Neural progenitor cell (in vitro differentiated cells): ENCODE measurements around the gene HBD. TPM values are rescaled to one million over a fixed set of nuclear protein-coding genes. Genes with fewer than 3 reads are reported as not detected.

Experiments
- DNase-seq: peaks from one replicate; pipeline ENCODE4 v3.0.0-alpha.2; 2016; ENCODE audit warnings: low spot score
- H2AFZ ChIP-seq: fragments of 200-600 bp; sonication (generic); replicated peaks from 2 replicates; pipeline ENCODE4 v1.6.1; 2016; ENCODE audit warnings: antibody characterized with exemption
- H3F3A ChIP-seq: fragments of 200-600 bp; sonication (generic); 2 replicates; pipeline ENCODE4 v1.6.1; 2016; ENCODE audit warnings: antibody characterized with exemption, low read depth
- H3K27ac ChIP-seq: fragments of 200-600 bp; sonication (generic); 2 replicates; pipeline ENCODE4 v1.5.1; 2016; ENCODE audit warnings: mild to moderate bottlenecking
- H3K27me3 ChIP-seq: fragments of 200-600 bp; sonication (generic); 2 replicates; pipeline ENCODE4 v1.6.1; 2016; ENCODE audit warnings: mild to moderate bottlenecking, moderate library complexity
- H3K36me3 ChIP-seq: fragments of 200-600 bp; sonication (generic); 2 replicates; pipeline ENCODE4 v1.5.1; 2016
- H3K4me1 ChIP-seq: fragments of 200-600 bp; sonication (generic); 2 replicates; pipeline ENCODE4 v1.6.1; 2016; ENCODE audit warnings: mixed run types
- H3K4me2 ChIP-seq: fragments of 200-600 bp; sonication (generic); 2 replicates; pipeline ENCODE4 v1.6.1; 2016
- H3K4me3 ChIP-seq: fragments of 200-600 bp; sonication (generic); 2 replicates; pipeline ENCODE4 v1.5.1; 2016
- H3K79me2 ChIP-seq: fragments of 200-600 bp; sonication (generic); 2 replicates; pipeline ENCODE4 v1.6.1; 2016; ENCODE audit warnings: low read depth
- H3K9ac ChIP-seq: fragments of 200-600 bp; sonication (generic); 2 replicates; pipeline ENCODE4 v1.6.1; 2016
- H3K9me3 ChIP-seq: fragments of 200-600 bp; sonication (generic); 2 replicates; pipeline ENCODE4 v1.5.1; 2016; ENCODE audit warnings: low read depth
- H4K20me1 ChIP-seq: fragments of 200-600 bp; sonication (generic); 2 replicates; pipeline ENCODE4 v1.6.1; 2016; ENCODE audit warnings: low read depth
- H3K27ac Mint-ChIP-seq: 3 replicates; pipeline ENCODE4 v1.8.0; 2021; ENCODE audit warnings: mixed read lengths
- H3K27me3 Mint-ChIP-seq: 2 replicates; pipeline ENCODE4 v1.8.0; 2022; ENCODE audit warnings: low read depth, mild to moderate bottlenecking, inconsistent platforms, moderate library complexity, mixed read lengths; ENCODE audit not compliant: insufficient read depth
- H3K36me3 Mint-ChIP-seq: 3 replicates; pipeline ENCODE4 v1.8.0; 2021; ENCODE audit warnings: mixed read lengths
- H3K4me1 Mint-ChIP-seq: 3 replicates; pipeline ENCODE4 v1.8.0; 2021; ENCODE audit warnings: mixed read lengths
- H3K4me3 Mint-ChIP-seq: 3 replicates; pipeline ENCODE4 v1.8.0; 2021; ENCODE audit warnings: mild to moderate bottlenecking, moderate library complexity, mixed read lengths
- H3K9me3 Mint-ChIP-seq: 3 replicates; pipeline ENCODE4 v1.8.0; 2020; ENCODE audit warnings: mixed read lengths
- EZH2 ChIP-seq: fragments of 200-600 bp; sonication (generic); IDR thresholded peaks from 2 replicates; pipeline ENCODE4 v1.6.1; 2017; ENCODE audit warnings: antibody characterized with exemption, mild to moderate bottlenecking, moderate library complexity
- EZH2phosphoT487 ChIP-seq: fragments of 200-600 bp; sonication (generic); IDR thresholded peaks from 2 replicates; pipeline ENCODE4 v1.6.1; 2017; ENCODE audit warnings: antibody characterized with exemption
- total RNA-seq: library from RNA; depleted of rRNA; stranded (reverse); fragments of >200 nt; gene quantifications from 2 replicates; pipeline ENCODE4 v1.2.3, GENCODE V29; 2015; ENCODE audit warnings: low replicate concordance
- TF ChIP-seq, protein P1 (sequence below): fragments of 200-600 bp; sonication (generic); IDR thresholded peaks from 2 replicates; pipeline ENCODE4 v1.5.1; 2017; ENCODE audit warnings: antibody characterized with exemption, mild to moderate bottlenecking

HBD gene
- total RNA-seq, 1 donor from 2014 or later: not detected

DNA sequence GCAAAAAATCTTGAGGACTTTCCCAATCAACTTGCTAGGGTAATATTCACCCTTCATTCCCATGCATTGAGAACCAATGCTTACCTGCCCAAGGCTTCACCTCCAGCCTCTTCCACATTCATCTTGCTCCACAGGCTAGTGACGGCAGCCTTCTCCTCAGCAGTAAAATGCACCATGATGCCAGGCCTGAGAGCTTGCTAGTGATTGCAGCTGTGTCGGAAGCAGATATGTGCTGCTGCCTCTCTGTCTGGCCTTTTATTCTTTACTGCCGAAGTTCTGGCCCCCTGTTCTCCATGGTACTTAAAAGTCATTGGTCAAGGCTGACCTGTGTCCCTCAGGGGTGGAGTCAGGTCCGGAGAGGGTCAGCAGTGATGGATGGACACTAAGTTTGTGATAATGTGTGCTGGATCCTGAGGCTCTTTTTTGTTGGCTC, 35.4 kb upstream of the HBD start, which contains the start of gene HBE1:
Gene HBE1, minus strand, starts transcription at position 231 of the 433 bp plus-strand sequence. Its CDS starts 55 bp downstream, at position 176.
- no peaks in the 10 kb centered on the region for H3K36me3 Mint-ChIP-seq
- H3K36me3 ChIP-seq: no peaks in the 10 kb centered on the region
- no peak within 1 kb of the TSS for H3K4me3 Mint-ChIP-seq
- H3K4me2 ChIP-seq: no peak within 1 kb of the TSS
- H3K4me1 ChIP-seq: peaks cover 8% of the 10 kb centered on the region
- no peak within 1 kb of the TSS for H3K9ac ChIP-seq
- H3K27me3 ChIP-seq: no peaks in the 10 kb centered on the region
- peaks cover 8% of the 10 kb centered on the region for H3K27me3 Mint-ChIP-seq
- no peak within 1 kb of the TSS for H2AFZ ChIP-seq
- DNase-seq: no peak
- no peaks in the 10 kb centered on the region for H3K9me3 Mint-ChIP-seq
- no peak within 1 kb of the TSS for H3K4me3 ChIP-seq
- H3K27ac ChIP-seq: no peak within 1 kb of the TSS
- H3K79me2 ChIP-seq: no peaks in the 10 kb centered on the region
- H3K27ac Mint-ChIP-seq: no peak within 1 kb of the TSS
- TF ChIP-seq EZH2phosphoT487 (no peak), EZH2 (no peak)
- TF ChIP-seq, protein P1, sequence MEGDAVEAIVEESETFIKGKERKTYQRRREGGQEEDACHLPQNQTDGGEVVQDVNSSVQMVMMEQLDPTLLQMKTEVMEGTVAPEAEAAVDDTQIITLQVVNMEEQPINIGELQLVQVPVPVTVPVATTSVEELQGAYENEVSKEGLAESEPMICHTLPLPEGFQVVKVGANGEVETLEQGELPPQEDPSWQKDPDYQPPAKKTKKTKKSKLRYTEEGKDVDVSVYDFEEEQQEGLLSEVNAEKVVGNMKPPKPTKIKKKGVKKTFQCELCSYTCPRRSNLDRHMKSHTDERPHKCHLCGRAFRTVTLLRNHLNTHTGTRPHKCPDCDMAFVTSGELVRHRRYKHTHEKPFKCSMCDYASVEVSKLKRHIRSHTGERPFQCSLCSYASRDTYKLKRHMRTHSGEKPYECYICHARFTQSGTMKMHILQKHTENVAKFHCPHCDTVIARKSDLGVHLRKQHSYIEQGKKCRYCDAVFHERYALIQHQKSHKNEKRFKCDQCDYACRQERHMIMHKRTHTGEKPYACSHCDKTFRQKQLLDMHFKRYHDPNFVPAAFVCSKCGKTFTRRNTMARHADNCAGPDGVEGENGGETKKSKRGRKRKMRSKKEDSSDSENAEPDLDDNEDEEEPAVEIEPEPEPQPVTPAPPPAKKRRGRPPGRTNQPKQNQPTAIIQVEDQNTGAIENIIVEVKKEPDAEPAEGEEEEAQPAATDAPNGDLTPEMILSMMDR: no peak
- no peaks in the 10 kb centered on the region for H3K9me3 ChIP-seq
- H4K20me1 ChIP-seq: no peaks in the 10 kb centered on the region
- H3K4me1 Mint-ChIP-seq: peaks cover 3% of the 10 kb centered on the region
- no peaks in the 10 kb centered on the region for H3F3A ChIP-seq

DNA sequence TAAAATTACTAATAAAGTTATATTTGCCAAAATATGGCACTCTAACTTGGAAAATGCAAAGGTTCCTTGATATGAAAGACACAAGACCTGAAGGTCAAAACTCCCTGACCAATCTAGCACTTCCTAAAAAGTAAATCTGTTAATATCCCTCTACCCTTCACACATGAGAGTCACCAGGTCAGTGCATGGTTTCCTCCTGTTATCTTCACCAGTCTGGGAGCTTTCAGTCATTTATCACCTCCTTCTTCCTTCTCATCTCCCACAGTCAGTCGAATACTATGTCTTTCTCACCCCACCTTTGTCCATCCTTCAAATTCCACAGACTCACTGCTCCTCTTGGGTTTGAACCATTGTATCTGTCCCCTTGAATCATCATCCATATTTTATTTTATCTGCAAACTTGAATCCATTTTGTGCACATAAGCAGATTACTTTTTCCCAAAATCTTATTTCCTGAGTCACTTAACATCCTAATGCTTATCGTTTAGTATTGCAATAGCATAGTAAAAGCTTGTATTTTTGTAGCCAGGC, 32.8 kb upstream of the HBD start:
- Histone ChIP-seq H3K4me1 (peaks cover 5% of the 10 kb centered on the region), H3F3A (no peaks in the 10 kb centered on the region), H4K20me1 (no peaks in the 10 kb centered on the region), H2AFZ (no peak overlapping the region), H3K27ac (no peak overlapping the region), H3K9me3 (no peaks in the 10 kb centered on the region), H3K36me3 (no peaks in the 10 kb centered on the region), H3K79me2 (no peaks in the 10 kb centered on the region), H3K4me2 (no peak overlapping the region), H3K9ac (no peak overlapping the region), H3K4me3 (no peak overlapping the region), H3K27me3 (no peaks in the 10 kb centered on the region)
- Mint-ChIP-seq H3K36me3 (no peaks in the 10 kb centered on the region), H3K27ac (no peak overlapping the region), H3K27me3 (peaks cover 8% of the 10 kb centered on the region), H3K9me3 (no peaks in the 10 kb centered on the region), H3K4me3 (no peak overlapping the region), H3K4me1 (no peaks in the 10 kb centered on the region)
- TF ChIP-seq EZH2 (no peak), EZH2phosphoT487 (no peak)
- TF ChIP-seq, protein P1: no peak
- DNase-seq: no peak

GRCh38 chr11:5266609-5267008, 32.3 kb upstream of the HBD start:
- Mint-ChIP-seq H3K4me3 (no peak overlapping the region), H3K36me3 (no peaks in the 10 kb centered on the region), H3K27me3 (peaks cover 8% of the 10 kb centered on the region), H3K9me3 (no peaks in the 10 kb centered on the region), H3K27ac (no peak overlapping the region), H3K4me1 (no peaks in the 10 kb centered on the region)
- Histone ChIP-seq H2AFZ (no peak overlapping the region), H3K4me2 (no peak overlapping the region), H3K27me3 (no peaks in the 10 kb centered on the region), H3K36me3 (no peaks in the 10 kb centered on the region), H3K79me2 (no peaks in the 10 kb centered on the region), H3K9ac (no peak overlapping the region), H3K9me3 (no peaks in the 10 kb centered on the region), H3K27ac (no peak overlapping the region), H3K4me1 (peaks cover 5% of the 10 kb centered on the region), H3F3A (no peaks in the 10 kb centered on the region), H3K4me3 (no peak overlapping the region), H4K20me1 (no peaks in the 10 kb centered on the region)
- TF ChIP-seq, protein P1: no peak
- TF ChIP-seq EZH2phosphoT487: no peak
- TF ChIP-seq EZH2: no peak
- DNase-seq: no peak
